Measurements from ENCODE around the gene CAMK1D.

CAMK1D gene

GRCh38 chr10:12529976-12530375 is 180.6 kb downstream of the CAMK1D start:
- DNase-seq: no peak

- DNase-seq: no peak
Observed at GRCh38 chr10:12531305-12532220, 182.2 kb downstream of the CAMK1D start.

GRCh38 chr10:12533151-12533550 is 183.8 kb downstream of the CAMK1D start:
- DNase-seq: no peak

GRCh38 chr10:12533723-12534122 is 184.4 kb downstream of the CAMK1D start:
- no peak for DNase-seq

GRCh38 chr10:12534824-12535223 is 185.5 kb downstream of the CAMK1D start:
- peak; percentile 5 for DNase-seq

- DNase-seq: no peak
Observed at GRCh38 chr10:12535656-12536055, 186.3 kb downstream of the CAMK1D start.

GRCh38 chr10:12538491-12538995 is 189.2 kb downstream of the CAMK1D start:
- no peak for DNase-seq

- DNase-seq: no peak
Observed at GRCh38 chr10:12539350-12540164, 190.2 kb downstream of the CAMK1D start.

- no peak for DNase-seq
Observed at GRCh38 chr10:12540341-12540781, 191.0 kb downstream of the CAMK1D start.

- DNase-seq: no peak
Observed at GRCh38 chr10:12541446-12542067, 192.2 kb downstream of the CAMK1D start.

- DNase-seq: no peak
Observed at GRCh38 chr10:12542133-12542670, 192.9 kb downstream of the CAMK1D start.

- no peak for DNase-seq
Observed at GRCh38 chr10:12543589-12543988, 194.2 kb downstream of the CAMK1D start.

GRCh38 chr10:12546160-12546802 is 196.9 kb downstream of the CAMK1D start:
- DNase-seq: peak; percentile 4

- DNase-seq: no peak
Observed at GRCh38 chr10:12547301-12547771, 198.0 kb downstream of the CAMK1D start.

GRCh38 chr10:12549297-12549696 is 199.9 kb downstream of the CAMK1D start:
- DNase-seq: no peak

- DNase-seq: no peak
Observed at GRCh38 chr10:12550994-12551393, 201.6 kb downstream of the CAMK1D start.

- no peak for DNase-seq
Observed at GRCh38 chr10:12556039-12556438, 206.7 kb downstream of the CAMK1D start.

GRCh38 chr10:12559578-12560178 is 210.3 kb downstream of the CAMK1D start:
- DNase-seq: no peak

- no peak for DNase-seq
Observed at GRCh38 chr10:12561307-12561706, 212.0 kb downstream of the CAMK1D start.

GRCh38 chr10:12561720-12562119 is 212.4 kb downstream of the CAMK1D start:
- no peak for DNase-seq

- DNase-seq: no peak
Observed at GRCh38 chr10:12563489-12563888, 214.1 kb downstream of the CAMK1D start.

- no peak for DNase-seq
Observed at GRCh38 chr10:12564173-12564572, 214.8 kb downstream of the CAMK1D start.
